ENCODE data around the gene TAX1BP3.
A peak's percentile ranks its signal among the peaks of the same experiment; 100 is the strongest.

GRCh38 chr17:3667366-3668278, 756 bp downstream of the TAX1BP3 start:
- TF ChIP-seq KLF10 (tag by site-specific recombination; IDR thresholded peaks at IDR 0.05): peak; percentile 76
- 0 out of 2 replicates have a peak, but pooled peaks have one; percentile 37 for TF ChIP-seq GLI4 (tag by site-specific recombination; IDR thresholded peaks at IDR 0.05)
- peak; percentile 71 for TF ChIP-seq CTCF (tag by site-specific recombination; IDR thresholded peaks at IDR 0.05)
- TF ChIP-seq ATF2 (tag by site-specific recombination; IDR thresholded peaks at IDR 0.05; ENCODE audit: low read depth): no peak
- peak; percentile 66 for TF ChIP-seq KLF1 (tag by site-specific recombination; IDR thresholded peaks at IDR 0.05)
- no peak for TF ChIP-seq ZBTB49 (tag by site-specific recombination; IDR thresholded peaks at IDR 0.05; ENCODE audit: low read depth)
- no peak for TF ChIP-seq ZNF362 (tag by site-specific recombination; IDR thresholded peaks at IDR 0.05)
- no peak for TF ChIP-seq ZNF292 (tag by site-specific recombination; IDR thresholded peaks at IDR 0.05; ENCODE audit: borderline replicate concordance, low read depth)
- no peak for TF ChIP-seq ZNF23 (tag by site-specific recombination; IDR thresholded peaks at IDR 0.05; ENCODE audit: borderline replicate concordance)
- TF ChIP-seq ZNF560 (tag by site-specific recombination; IDR thresholded peaks at IDR 0.05; ENCODE audit: borderline replicate concordance): no peak
- TF ChIP-seq REST (tag by site-specific recombination; IDR thresholded peaks at IDR 0.05): no peak
- 0 out of 2 replicates have a peak, but pooled peaks have one; percentile 74 for TF ChIP-seq KLF16 (tag by site-specific recombination; IDR thresholded peaks at IDR 0.05)
- no peak for TF ChIP-seq ZNF510 (tag by site-specific recombination; IDR thresholded peaks at IDR 0.05; ENCODE audit: insufficient replicate concordance)
- TF ChIP-seq ZNF645 (tag by site-specific recombination; IDR thresholded peaks at IDR 0.05): no peak

Data from HEK293 (cell line).